Suppressor macrophage (primary cell): ENCODE measurements around the gene C22orf15.

Experiments used
- DNase-seq, 4 experiments: peaks; one replicate each; pipeline ENCODE4 v3.0.0-alpha.2; 2020 to 2022
- total RNA-seq, 17 experiments: gene quantifications; one replicate each; lab custom pipeline; 2026; ENCODE audit warnings: mixed read lengths in 6 of 17, inconsistent platforms in 3 of 17; lab: John Stamatoyannopoulos, UW

Gene C22orf15
- total RNA-seq = 0 to 0.66 (median 0) reads per million in 17 experiments

GRCh38 chr22:23762842-23763578 lies at the start of gene C22orf15:
Gene C22orf15, plus strand, starts transcription at chr22:23762990. Its CDS starts 317 bp downstream, at chr22:23763307.
- peak in 1 of 4 experiments; percentile 29 for DNase-seq

- no peak for DNase-seq
These were observed 48.8 kb upstream of the C22orf15 start for GRCh38 chr22:23713696-23714595.

DNA sequence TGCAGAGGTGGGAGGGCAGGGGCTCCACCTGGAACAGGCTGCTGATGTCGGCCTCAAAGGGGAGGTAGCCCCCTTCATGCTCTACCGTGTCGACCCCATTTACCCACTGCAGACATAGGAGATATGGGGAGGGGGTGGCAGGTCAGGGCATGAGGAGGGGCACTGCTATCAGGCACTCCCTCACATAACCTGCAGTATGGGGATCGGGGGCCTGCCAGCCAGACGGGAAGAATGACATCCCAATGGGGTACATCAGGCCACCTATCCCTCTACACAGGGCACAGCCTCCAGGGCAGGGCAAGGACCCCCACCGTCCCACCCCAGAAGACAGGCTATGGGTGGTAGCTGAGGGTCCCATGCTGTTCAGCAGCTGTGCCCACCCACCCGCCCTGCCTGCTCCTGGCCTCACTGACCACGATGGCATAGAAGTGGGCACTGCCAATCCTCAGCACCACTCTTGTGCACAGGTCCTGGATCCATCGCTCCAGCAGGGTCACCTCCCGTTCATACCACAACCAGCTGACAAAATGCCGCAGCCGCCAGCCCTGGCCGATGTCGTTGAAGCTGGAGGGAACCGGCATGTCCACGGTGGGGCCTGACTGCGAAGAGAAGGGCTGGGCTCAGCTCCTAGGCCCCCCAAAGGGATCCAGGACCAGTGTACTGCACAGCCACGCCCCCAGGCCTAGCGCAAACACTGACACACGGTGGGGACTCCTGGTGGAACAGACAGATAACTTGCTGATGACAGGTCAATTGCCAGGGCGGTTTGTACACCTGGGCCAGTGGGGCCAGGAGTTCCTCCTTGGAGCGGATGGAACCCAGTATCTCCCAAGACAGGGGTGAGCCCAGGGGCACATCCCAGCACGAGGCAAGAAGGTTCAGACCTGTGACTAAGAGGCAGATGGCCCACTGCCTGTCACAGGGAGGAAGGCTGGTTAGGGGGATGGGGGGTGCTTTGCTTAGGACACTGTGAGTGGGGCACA lies 47.9 kb upstream of the C22orf15 start:
- peak in 2 of 4 experiments; percentile 15 to 26 for DNase-seq

DNA sequence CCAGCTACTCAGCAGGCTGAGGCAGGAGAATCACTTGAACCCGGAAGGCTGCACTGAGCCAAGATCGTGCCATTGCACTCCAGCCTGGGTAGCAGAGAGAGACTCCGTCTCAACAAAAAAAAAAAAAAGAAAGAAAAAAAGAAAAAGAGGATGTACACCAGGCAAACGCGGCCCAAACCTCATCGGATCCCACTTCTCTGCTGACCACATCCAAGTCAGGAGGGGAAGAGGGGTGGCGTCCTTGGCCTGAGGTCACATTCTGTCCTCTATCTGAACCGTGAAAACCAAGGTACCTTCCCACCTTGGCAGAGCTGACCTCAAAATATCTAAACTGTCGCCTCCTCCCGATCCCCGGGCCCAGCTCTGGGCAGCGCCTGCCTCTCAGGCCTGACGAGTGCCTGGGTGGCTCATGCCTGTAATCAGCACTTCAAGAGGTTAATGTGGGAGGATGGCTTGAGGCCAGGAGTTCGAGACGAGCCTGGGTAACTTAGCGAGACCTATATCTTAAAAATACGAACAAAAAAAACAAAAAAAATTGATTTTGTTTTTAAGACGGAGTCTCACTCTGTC lies 46.9 kb upstream of the C22orf15 start:
- DNase-seq = peak; percentile 65 to 76 (median 72)

DNA sequence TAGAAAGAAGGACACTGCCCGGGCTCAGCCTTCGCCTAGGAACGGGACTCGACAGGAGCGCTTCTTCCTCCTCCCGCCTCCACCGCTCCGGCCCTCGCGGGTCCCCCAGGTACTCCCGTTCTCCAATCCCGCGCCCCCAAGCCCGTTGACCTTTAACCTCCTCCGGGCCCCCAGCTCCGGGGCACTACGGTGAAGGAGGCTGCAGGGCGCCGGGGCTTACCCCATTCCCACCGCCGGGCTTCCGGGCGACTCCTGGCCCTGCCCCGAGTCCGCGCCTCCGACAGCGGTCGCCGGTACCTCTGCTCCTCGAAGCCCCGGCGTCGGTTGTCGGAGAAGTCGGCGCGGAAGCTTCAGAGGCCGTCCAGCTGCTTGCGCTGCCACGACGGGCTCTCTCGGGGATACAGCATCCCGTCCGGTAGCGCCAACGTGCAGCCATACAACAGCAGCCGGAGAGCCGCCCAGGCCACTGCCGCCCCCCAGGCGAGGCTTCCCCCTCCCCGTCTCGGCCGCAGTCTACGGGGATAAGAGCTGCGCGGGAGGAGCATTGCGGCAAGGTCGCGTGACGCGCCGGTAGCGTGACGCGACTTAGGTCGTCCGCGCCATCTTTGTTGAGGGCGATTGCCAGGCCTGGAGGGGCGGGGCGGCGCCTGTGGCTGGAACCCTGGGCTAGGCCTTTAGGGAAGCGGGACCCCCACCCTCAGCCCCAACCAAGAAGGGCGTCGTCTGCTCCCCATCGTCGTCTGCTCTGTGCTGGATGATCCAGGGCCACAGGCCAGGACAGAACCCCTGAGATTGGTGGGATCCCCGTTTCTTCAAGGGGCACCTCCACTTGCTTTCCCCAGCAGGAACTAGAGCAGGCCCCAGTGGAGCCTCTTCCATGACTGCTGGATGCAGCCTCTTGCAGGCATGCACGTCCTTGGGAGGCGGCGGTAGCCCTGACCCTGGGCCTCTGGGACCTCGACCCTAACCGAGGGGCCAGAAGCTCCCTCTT lies 45.7 kb upstream of the C22orf15 start:
- DNase-seq = peak; percentile 88 to 95 (median 92)

DNA sequence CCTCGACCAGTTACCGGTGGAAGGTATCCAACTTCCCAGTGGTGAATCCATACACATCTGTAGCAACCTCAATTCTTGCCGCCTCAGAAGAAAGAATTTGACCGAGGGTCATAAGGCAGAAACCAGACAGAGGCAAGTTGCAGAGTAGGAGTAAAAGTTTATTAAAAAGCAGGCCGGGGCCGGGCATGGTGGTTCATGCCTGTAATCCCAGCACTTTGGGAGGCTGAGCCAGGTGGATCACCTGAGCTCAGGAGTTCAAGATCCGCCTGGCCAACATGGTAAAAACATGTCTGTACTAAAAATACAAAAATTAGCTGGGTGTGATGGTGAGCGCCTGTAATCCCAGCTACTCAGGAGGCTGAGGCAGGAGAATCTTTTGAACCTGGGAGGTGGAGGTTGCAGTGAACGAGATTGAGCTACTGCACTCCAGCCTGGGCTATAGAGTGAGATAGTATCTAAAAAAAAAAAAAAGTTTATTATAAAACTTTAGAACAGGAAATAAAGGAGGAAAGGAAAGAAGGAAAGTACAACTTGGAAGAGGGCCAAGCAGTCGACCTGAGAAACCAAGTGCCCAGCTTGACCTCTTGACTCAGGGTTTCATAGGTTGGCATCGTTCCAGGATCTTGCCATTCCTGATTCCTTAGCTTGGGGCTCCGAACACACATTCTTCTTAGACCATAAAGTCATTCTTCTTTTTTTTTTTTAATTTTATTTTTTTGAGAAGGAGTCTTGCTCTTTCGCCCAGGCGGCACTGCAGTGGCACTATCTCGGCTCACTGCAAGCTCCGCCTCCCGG lies 44.2 kb upstream of the C22orf15 start:
- no peak for DNase-seq

- no peak for DNase-seq
These were observed 41.9 kb upstream of the C22orf15 start for GRCh38 chr22:23720855-23721254.

DNA sequence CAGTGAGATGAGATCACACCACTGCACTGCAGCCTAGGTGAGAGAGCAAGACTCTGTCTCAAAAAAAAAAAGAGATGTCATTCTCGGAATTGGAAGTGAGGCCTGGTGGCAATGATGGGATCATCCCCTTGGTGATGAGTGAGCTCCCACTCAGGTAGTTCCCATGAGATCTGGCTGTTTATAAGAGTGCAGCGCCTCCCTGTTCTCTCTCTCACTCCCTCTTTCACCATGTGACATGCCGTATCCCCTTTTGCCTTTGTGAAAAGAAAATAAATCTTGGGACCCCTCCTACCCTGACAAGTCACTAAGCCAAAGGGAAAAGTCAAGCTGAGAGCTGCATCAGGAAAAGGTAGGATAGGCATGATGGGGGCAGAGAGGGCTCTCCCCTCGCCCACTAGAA lies 40.6 kb upstream of the C22orf15 start:
- DNase-seq = no peak

DNA sequence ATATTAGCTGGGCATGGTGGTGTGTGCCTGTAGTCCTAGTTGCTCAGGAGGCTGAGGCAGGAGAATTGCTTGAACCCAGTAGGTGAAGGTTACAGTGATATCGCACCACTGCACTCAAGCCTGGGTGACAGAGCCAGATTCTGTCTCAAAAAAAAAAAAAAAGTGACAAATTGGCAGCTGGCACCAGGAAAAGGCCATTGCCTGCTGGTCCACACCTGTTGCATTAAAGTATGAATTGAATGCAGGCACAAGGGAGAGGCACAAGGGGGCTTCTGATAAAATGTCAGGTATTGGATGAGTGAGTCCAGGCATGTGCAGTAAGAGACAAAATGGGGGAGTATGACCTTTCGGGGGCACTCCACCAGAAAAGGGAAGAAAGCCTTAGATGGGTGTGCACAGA lies 40.1 kb upstream of the C22orf15 start:
- no peak for DNase-seq

DNA sequence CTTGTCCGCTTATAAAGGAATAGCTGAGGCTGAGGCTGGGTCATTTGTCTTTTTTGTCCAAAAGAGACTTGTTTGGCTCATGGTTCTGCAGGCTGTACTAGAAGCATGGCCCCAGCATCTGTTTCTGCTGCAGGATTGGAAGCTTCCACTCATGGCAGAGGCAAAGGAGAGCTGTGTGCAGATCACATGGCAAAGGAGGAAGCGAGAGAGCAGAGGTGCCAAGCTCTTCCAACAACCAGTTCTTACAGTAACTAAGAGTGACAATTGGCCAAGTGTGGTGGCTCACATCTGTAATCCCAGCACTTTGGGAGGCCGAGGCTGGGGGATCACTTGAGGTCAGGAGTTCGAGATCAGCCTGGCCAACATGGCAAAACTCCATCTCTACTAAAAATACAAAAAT lies 34.7 kb upstream of the C22orf15 start:
- peak; percentile 44 to 77 (median 68) for DNase-seq

DNA sequence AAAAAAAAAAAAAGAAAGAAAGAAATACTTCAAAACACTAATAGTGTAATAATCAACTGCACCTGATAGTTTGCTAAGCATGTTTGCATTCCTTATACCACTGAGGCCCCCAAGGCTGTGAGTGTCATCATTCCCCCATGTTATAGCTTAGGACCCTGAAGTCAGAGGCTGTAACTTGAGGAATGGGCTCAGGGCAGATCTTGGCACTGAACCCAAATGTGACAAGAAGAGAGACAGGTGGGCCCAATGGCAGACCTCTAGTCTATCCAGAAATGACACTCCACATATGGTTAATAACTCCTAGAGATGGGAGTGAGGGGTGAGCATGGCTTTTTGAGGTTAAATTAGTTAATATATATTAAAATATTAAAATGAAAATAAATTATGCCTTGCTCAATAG lies 25.1 kb upstream of the C22orf15 start:
- DNase-seq = no peak

DNA sequence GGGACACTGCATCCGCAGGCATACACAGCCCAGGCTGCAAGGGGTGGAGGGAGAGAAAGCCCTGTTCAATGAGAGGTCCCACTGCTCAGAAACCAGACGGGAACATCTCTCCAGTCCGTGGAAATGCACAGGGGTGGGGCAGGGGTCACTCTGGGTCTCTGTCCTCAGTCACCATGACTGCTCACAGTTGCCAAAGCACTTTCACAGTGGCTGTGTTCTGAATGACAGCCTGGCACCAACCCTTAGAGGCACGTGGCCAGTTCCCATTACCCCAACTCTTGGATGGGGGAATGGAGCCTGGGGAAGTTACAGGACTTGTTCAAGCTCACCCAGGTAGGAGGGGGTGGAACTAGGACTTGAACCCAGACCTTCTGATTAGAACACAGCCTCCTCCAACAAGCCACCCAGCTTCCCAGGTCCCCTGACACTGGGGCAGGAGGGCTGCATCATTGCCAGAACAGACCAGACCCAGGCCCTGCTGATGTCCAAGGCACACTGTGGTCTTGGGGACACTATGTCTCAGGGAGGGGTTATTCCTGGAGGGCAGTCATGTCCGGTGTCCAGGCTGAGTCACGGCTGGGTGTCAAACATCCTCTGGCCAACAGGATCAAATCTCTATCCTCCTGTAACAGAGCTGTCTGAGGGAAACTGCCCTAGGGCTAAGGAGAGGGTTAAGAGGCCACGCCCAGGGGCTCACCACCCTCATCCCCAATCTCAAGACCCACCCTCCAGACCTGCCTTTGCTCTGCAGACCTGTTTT lies 20.1 kb upstream of the C22orf15 start:
- DNase-seq = no peak

- DNase-seq = no peak
These were observed 19.5 kb upstream of the C22orf15 start for GRCh38 chr22:23743303-23743705.

DNA sequence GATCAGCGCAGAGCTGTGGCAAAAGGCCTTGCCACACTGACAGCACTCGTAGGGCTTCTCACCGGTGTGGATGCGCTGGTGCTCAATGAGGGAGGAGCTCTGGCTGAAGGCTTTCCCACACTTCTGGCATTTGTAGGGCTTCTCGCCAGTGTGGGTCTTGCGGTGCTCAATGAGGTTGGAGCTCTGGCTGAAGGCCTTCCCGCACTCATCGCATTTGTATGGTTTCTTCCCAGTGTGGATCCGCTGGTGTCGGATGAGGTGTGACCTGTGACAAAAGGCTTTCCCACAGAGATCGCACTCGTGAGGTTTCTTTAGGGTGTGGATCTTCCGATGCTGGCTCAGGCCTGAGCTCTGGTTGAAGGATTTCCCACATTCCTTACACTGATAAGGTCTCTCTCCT lies 18.8 kb upstream of the C22orf15 start:
- no peak for DNase-seq

GRCh38 chr22:23744485-23744884 lies 18.3 kb upstream of the C22orf15 start:
- no peak for DNase-seq

- peak in 3 of 4 experiments; percentile 27 to 43 (median 30) for DNase-seq
These were observed 17.0 kb upstream of the C22orf15 start for GRCh38 chr22:23745791-23746190.

DNA sequence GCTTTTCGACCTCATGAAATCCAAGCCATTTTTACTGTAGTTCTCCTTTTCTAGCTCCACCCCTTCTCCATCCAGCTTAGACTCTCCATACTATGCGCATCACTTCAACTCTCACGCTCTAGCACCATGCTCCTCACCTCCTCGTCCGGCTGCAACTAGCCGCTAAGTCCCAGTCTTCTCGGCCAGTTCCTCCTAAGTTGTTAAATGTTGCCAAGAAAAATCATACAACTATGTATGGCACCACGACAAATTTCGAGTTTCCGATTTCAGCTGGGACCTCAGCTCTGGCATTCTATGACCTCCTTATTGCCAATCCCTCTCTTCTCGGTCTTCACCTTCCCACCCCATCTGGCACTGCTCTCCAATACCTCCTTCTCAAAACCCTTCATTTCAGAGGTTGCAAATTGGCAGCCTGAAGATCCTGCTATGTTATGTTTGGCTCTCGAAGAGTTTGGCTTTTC lies 12.9 kb upstream of the C22orf15 start:
- peak in 1 of 4 experiments; percentile 12 for DNase-seq

DNA sequence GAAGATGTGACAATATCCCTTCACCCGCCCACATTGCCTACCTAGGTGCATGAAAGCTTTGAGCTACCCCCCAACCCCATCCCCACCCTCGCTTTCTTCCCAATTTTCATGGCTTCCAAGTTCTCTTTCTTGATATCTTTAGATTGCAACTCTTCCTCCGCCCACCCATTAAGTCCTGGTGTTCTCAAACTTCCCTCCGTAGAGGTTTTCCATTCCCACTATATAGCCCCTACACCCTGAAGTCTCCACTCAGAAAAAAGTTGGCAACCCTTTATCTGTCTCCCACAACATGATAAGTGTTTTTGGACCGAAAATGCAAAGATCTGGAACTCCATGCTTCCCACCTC lies 12.4 kb upstream of the C22orf15 start:
- DNase-seq = no peak
